Naive thymus-derived CD8-positive, alpha-beta T cell (primary cell): Measurements from ENCODE around the gene NRXN2. TPM values are rescaled to one million over a fixed set of nuclear protein-coding genes. Genes with fewer than 3 reads are reported as not detected.

Experiments used
- ATAC-seq, 2 donors: fragments of 150-1000 bp; cut with Tn5 transposase in 1 of 2; sonication (Bioruptor Pico), chemical (Tn5 transposase) in 1 of 2; 1 replicate in 1 of 2; 2 replicates in 1 of 2; pipeline ENCODE4 v1.10.0; 2021; ENCODE audit warnings: mild to moderate bottlenecking in 2 of 2, moderate library complexity in 2 of 2
- POLR2A ChIA-PET: fragments of 350-600 bp; sonication (Branson Sonifier 250); formaldehyde crosslinking; loops from one replicate; lab custom pipeline; 2021; ENCODE audit warnings: antibody characterized with exemption; lab: Charles Lee
- DNase-seq, 10 donors: peaks; one replicate each; pipeline versions ENCODE4 v3.0.0 to v3.0.0-alpha.2; 2020 to 2022
- H3K27ac Mint-ChIP-seq, 10 donors: one replicate each; pipeline ENCODE4 v1.8.0; 2020 to 2022; ENCODE audit warnings: mild to moderate bottlenecking in 10 of 10, mixed read lengths in 10 of 10, moderate library complexity in 4 of 10, inconsistent platforms in 1 of 10
- H3K27me3 Mint-ChIP-seq, 5 donors: one replicate each; pipeline ENCODE4 v1.8.0; 2021 to 2022; ENCODE audit warnings: mixed read lengths in 5 of 5
- H3K36me3 Mint-ChIP-seq, 3 donors: one replicate each; pipeline ENCODE4 v1.8.0; 2020 to 2022; ENCODE audit warnings: mixed read lengths in 3 of 3, mild to moderate bottlenecking in 2 of 3, inconsistent platforms in 1 of 3
- H3K4me1 Mint-ChIP-seq, 4 donors: one replicate each; pipeline ENCODE4 v1.8.0; 2021 to 2022; ENCODE audit warnings: mixed read lengths in 4 of 4
- H3K4me3 Mint-ChIP-seq, 10 donors: one replicate each; pipeline ENCODE4 v1.8.0; 2020 to 2022; ENCODE audit warnings: mild to moderate bottlenecking in 10 of 10, mixed read lengths in 10 of 10, moderate library complexity in 6 of 10, inconsistent platforms in 1 of 10
- H3K9me3 Mint-ChIP-seq, 9 donors: one replicate each; pipeline ENCODE4 v1.8.0; 2020 to 2022; ENCODE audit warnings: mixed read lengths in 9 of 9, mild to moderate bottlenecking in 3 of 9, inconsistent platforms in 1 of 9, moderate library complexity in 1 of 9
- polyA plus RNA-seq, 3 donors: library from polyadenylated mRNA; unstranded; fragments of 300-500 nt; fragmentation: Illumina TruSeq; gene quantifications; one replicate each; pipeline ENCODE4 v1.2.3, GENCODE V29; 2021
- total RNA-seq, 8 experiments: library from RNA in 2 of 8; stranded (reverse) in 2 of 8; gene quantifications; one replicate each; pipeline ENCODE4 v1.2.3 and lab custom pipeline; 2021 to 2026

The NRXN2 gene
- total and polyA plus RNA-seq, 5 experiments from 2014 or later, result 0.21 TPM; not detected in 4

DNA sequence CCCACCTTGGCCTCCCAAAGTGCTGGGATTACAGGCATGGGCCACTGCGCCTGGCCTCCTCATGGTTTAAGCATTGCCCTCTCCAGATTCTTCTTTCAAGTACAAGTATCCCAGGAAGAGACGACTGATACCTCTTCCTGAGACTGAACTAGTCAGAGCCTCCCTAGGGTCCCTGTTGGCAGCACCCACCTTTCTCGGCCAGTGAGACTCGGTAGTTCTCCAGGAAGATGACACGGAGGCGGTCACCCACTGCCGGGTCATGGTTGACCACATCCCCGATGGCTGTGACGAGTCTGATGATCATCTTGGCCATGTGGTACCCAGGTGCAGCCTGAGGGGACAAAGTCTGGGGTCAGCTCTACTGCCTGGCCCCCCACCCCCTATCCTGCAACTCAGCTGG, 28.1 kb upstream of the NRXN2 start:
- POLR2A ChIA-PET, result interaction anchor here (39.5 to 45.2 kb wide), 2 partner anchors 0 to 20 kb away, joined by 2320 read pairs; partner anchors contain the start of genes PYGM, RASGRP2 and SF1
- H3K4me1 Mint-ChIP-seq, result peaks cover 17 to 70% (median 39%) of the 10 kb centered on the region in 4 donors
- no peaks in the 10 kb centered on the region for H3K9me3 Mint-ChIP-seq
- peak overlapping the region in 6 of 10 donors; percentile 76 to 87 (median 81) for H3K27ac Mint-ChIP-seq
- ATAC-seq, result no peak
- no peaks in the 10 kb centered on the region for H3K27me3 Mint-ChIP-seq
- peak overlapping the region in 2 of 10 donors; percentile 3 to 52 for H3K4me3 Mint-ChIP-seq
- peak in 1 of 10 donors; percentile 41 for DNase-seq
- peaks cover 0 to 38% (median 2%) of the 10 kb centered on the region in 3 donors for H3K36me3 Mint-ChIP-seq

DNA sequence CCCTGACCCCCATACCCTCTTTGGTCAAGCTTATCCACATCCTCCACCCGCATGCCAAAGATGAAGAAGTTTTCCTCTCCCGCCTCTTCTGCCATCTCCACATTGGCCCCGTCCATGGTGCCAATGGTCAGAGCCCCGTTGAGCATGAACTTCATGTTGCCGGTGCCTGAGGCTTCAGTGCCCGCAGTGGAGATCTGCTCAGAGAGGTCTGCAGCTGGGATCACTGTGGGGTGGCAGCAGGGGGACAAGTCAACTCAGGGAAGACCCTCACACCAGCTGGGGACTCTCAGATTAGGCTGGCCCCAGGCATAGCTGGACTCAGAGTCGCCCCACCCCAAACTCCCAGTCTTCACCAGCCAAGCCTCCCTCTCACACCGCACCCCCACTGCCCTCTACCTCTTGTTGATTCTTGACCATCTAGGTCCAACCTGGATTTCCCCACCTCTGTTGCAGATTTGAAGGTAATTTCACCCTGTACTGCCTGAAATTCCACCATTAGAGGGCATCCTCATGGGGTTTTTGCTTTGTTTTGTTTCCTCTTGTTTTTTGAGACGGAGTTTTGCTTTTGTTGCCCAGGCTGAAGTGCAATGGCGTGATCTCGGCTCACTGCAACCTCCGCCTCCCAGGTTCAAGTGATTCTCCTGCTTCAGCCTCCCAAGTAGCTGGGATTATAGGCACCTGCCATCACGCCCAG, 27.5 kb upstream of the NRXN2 start:
- H3K4me1 Mint-ChIP-seq, result peaks cover 18 to 67% (median 41%) of the 10 kb centered on the region in 4 donors
- no peaks in the 10 kb centered on the region for H3K27me3 Mint-ChIP-seq
- H3K4me3 Mint-ChIP-seq, result peak overlapping the region in 4 of 10 donors; percentile 3 to 52 (median 48)
- ATAC-seq, result no peak
- H3K36me3 Mint-ChIP-seq, result peaks cover 0 to 38% (median 2%) of the 10 kb centered on the region in 3 donors
- DNase-seq, result peak in 2 of 10 donors; percentile 32 to 41
- POLR2A ChIA-PET, result interaction anchor here (45.2 kb wide), 1 partner anchor 20 kb away, joined by 2320 read pairs; the partner anchor contains the start of genes PYGM and SF1
- no peaks in the 10 kb centered on the region for H3K9me3 Mint-ChIP-seq
- H3K27ac Mint-ChIP-seq, result peak overlapping the region in 9 of 10 donors; percentile 30 to 87 (median 79)

DNA sequence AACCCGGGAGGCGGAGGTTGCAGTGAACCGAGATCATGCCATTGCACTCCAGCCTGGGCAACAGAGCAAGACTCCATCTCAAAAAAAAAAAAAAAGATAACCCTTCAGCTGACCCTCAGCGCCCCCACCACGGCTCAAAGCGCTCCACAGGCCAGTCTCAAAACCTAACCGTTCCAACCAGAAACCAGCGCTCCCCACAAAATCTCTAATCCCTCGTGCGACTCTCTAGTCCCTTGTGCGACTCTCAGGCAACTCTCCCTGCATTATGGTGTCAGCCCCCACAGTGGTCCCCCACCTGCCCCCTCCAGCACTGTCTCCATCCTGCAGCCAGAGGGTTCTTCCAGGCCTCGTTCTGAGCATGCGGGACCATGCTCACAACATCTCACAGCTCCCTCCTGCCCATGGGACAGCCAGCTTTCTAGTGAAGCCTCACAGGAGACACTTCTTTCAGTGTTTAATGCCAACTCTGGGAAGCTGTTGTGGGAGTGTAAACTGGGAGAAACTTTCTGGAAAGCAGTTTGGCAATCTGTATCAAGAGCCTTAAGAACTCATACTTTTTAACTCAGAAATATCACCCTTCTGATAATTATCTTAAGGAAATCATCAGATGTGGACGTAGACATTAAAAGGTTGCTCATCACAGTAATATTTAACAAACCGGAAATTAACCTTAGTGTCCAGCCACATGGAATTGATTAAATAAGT, 25.1 kb upstream of the NRXN2 start:
- ATAC-seq (no peak), DNase-seq (peak in 1 of 10 donors; percentile 38)
- peaks cover 0 to 35% (median 2%) of the 10 kb centered on the region in 3 donors for H3K36me3 Mint-ChIP-seq
- peaks cover 28 to 50% (median 39%) of the 10 kb centered on the region in 4 donors for H3K4me1 Mint-ChIP-seq
- peak overlapping the region; percentile 75 to 99 (median 90) for H3K27ac Mint-ChIP-seq
- POLR2A ChIA-PET, result interaction anchor here (6.4 to 45.2 kb wide), 2 partner anchors 23 to 53 kb away, joined by 88 to 2320 read pairs; partner anchors contain the start of genes MAP4K2, PYGM and SF1
- H3K27me3 Mint-ChIP-seq, result peaks cover 0 to 2% (median 0%) of the 10 kb centered on the region in 5 donors
- peak overlapping the region in 6 of 10 donors; percentile 12 to 70 (median 53) for H3K4me3 Mint-ChIP-seq
- peaks cover 0 to 2% (median 0%) of the 10 kb centered on the region in 9 donors for H3K9me3 Mint-ChIP-seq

DNA sequence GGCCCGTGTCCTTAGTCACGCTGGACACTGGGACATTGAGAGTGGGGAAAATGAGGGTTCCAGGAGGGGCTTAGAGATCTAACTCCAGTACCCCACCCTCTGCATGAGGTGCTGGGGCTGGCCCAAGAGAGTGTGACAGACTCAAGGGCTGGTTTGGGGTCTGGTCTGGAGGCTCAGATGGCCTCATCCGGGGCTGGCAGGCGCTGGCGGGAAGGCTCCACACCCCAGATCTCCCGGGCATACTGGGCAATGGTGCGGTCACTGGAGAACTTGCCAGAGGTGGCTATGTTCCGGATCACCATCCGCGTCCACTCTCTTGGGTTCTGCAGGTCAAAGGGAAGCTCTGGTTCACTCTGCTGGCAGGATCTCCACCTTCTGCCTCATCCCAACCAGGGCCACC, 23.5 kb upstream of the NRXN2 start:
- Mint-ChIP-seq H3K27ac (peak overlapping the region; percentile 88 to 100 (median 98)), H3K36me3 (peaks cover 0 to 27% (median under 1%) of the 10 kb centered on the region in 3 donors), H3K27me3 (peaks cover 0 to 2% (median 0%) of the 10 kb centered on the region in 5 donors), H3K9me3 (peaks cover 0 to 2% (median 0%) of the 10 kb centered on the region in 9 donors), H3K4me1 (peaks cover 27 to 47% (median 39%) of the 10 kb centered on the region in 4 donors), H3K4me3 (peak overlapping the region; percentile 53 to 99 (median 68))
- DNase-seq (no peak), ATAC-seq (no peak)
- POLR2A ChIA-PET, result interaction anchor here (1.7 to 45.2 kb wide), 5 partner anchors 24 to 105 kb away, joined by 4 to 2320 read pairs (median 46); partner anchors contain the start of genes MAP4K2, MEN1, PYGM and SF1

DNA sequence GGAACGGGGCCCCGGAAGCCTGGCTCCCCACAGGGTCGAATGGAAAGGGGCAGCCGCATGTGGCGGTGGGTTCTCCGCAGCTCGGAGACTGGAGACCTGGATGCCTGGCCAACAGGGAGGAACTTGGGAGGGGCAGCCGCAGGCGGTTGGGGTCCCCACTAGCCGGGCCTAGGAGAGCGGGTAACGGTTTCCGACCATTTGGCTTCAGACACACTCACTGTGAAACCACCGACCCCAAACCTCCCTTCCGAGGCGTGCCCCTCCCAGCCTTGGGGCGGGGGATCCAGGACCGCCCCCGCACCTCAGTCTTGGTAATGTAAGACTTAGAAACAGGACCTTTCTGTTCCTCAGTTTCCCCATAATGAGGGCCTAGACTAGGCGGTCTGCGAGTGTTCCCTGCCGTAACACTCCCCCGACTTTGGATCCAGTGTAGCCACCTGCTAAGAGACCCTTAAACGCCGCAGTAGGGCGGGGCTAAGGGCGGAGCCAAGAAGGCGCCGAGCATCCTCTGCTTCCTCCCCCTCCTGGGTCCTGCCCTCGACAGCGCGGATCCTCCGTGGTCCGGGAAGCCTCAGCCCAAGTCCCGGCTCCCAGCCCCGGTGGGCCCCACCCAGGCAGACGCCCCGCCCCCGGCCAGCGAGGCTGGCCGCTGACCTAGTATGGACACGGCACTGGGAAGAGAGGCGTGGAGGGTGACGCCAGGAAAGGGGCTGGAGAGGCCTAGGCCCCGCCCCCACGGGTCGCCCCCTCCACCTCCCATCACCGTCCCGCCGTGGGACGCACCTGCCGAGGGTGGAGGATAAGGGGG, 22.7 kb upstream of the NRXN2 start:
- Mint-ChIP-seq H3K27me3 (peaks cover 0 to 2% (median 0%) of the 10 kb centered on the region in 5 donors), H3K36me3 (peaks cover 0 to 32% (median 0%) of the 10 kb centered on the region in 3 donors), H3K4me3 (peak overlapping the region; percentile 86 to 100 (median 96)), H3K9me3 (peaks cover 0 to 2% (median 0%) of the 10 kb centered on the region in 9 donors), H3K27ac (peak overlapping the region; percentile 96 to 100 (median 99)), H3K4me1 (peaks cover 27 to 48% (median 40%) of the 10 kb centered on the region in 4 donors)
- ATAC-seq (peak; percentile 44 to 45), DNase-seq (peak; percentile 70 to 96 (median 82))
- POLR2A ChIA-PET, result interaction anchor here (0.5 to 45.2 kb wide), 29 partner anchors 10 to 1890 kb away, joined by 3 to 2320 read pairs (median 9); partner anchors contain the start of genes BAD, CDC42BPG, EHD1 and FAU

DNA sequence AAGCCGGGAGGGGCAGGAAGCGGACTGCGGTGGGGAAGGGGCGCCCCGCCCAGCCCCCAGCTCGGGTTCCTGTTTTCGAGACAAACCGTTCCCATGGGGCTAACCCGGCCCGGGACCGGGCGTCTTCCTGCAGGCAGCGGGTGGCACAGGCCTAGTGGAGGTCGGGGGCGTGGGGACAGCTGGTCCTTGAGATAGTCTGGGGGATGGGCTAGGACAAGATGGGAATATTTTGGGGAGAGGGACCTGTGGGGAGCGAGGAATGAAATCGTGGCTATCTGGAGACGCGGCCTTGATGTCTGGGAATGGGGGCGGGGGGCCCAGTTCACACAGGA, 22.2 kb upstream of the NRXN2 start:
- H3K27ac Mint-ChIP-seq, result peak overlapping the region; percentile 96 to 100 (median 99)
- H3K9me3 Mint-ChIP-seq, result peaks cover 0 to 2% (median 0%) of the 10 kb centered on the region in 9 donors
- DNase-seq (peak in 9 of 10 donors; percentile 72 to 97 (median 90)), ATAC-seq (peak; percentile 38 to 43)
- H3K4me3 Mint-ChIP-seq, result peak overlapping the region; percentile 86 to 100 (median 96)
- POLR2A ChIA-PET, result interaction anchor here (0.6 to 45.2 kb wide), 33 partner anchors 9 to 1905 kb away, joined by 3 to 2320 read pairs (median 7); partner anchors contain the start of genes BAD, CDC42BPG, EHD1 and FAU
- peaks cover 28 to 48% (median 39%) of the 10 kb centered on the region in 4 donors for H3K4me1 Mint-ChIP-seq
- H3K36me3 Mint-ChIP-seq, result peaks cover 0 to 32% (median 3%) of the 10 kb centered on the region in 3 donors
- H3K27me3 Mint-ChIP-seq, result peaks cover 0 to 2% (median 0%) of the 10 kb centered on the region in 5 donors

DNA sequence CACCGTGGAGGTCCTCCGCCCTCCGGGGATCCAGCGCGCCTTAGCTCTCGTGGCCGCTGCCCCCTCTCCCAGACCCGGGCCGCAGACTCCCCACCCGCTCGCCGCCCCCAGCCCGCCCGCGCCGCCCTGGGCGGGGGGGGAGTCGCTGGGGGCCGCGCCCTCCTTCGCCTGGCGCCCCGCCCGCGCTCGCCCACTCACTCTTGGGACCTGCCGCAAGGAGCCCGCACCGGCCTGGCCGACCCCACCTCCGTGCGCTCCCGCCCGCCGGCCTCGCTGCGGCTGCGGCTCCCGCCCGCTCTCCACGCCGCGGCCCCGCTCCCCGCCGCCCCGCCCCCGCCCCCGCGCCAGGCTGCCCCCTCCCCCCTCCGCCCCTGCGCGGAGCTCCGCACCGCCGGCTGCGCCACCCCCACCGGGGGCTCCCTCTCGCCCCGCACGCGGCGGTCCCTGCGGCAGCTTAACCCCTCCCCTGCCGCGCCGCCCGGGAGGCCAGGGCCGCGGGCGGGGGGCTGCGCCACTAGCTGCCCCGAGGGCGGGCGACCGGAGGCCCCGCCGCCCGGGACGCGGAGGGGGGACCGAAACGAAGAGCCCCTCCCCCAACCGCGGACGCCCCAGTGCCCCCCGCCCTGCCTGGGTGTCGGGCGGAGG, 21.7 kb upstream of the NRXN2 start:
- H3K27ac Mint-ChIP-seq, result peak overlapping the region; percentile 94 to 100 (median 100)
- H3K9me3 Mint-ChIP-seq, result peaks cover 0 to 2% (median 0%) of the 10 kb centered on the region in 9 donors
- peaks cover 0 to 32% (median 3%) of the 10 kb centered on the region in 3 donors for H3K36me3 Mint-ChIP-seq
- H3K4me3 Mint-ChIP-seq, result peak overlapping the region; percentile 90 to 100 (median 98)
- POLR2A ChIA-PET, result interaction anchor here (0.6 to 45.2 kb wide), 41 partner anchors 9 to 1905 kb away, joined by 3 to 2320 read pairs (median 6); partner anchors contain the start of genes BAD, CDC42BPG, EHD1 and FAU
- H3K4me1 Mint-ChIP-seq, result peaks cover 26 to 51% (median 41%) of the 10 kb centered on the region in 4 donors
- DNase-seq (peak in 6 of 10 donors; percentile 37 to 75 (median 53)), ATAC-seq (peak; percentile 1 to 8)
- H3K27me3 Mint-ChIP-seq, result peaks cover 0 to 2% (median 0%) of the 10 kb centered on the region in 5 donors

DNA sequence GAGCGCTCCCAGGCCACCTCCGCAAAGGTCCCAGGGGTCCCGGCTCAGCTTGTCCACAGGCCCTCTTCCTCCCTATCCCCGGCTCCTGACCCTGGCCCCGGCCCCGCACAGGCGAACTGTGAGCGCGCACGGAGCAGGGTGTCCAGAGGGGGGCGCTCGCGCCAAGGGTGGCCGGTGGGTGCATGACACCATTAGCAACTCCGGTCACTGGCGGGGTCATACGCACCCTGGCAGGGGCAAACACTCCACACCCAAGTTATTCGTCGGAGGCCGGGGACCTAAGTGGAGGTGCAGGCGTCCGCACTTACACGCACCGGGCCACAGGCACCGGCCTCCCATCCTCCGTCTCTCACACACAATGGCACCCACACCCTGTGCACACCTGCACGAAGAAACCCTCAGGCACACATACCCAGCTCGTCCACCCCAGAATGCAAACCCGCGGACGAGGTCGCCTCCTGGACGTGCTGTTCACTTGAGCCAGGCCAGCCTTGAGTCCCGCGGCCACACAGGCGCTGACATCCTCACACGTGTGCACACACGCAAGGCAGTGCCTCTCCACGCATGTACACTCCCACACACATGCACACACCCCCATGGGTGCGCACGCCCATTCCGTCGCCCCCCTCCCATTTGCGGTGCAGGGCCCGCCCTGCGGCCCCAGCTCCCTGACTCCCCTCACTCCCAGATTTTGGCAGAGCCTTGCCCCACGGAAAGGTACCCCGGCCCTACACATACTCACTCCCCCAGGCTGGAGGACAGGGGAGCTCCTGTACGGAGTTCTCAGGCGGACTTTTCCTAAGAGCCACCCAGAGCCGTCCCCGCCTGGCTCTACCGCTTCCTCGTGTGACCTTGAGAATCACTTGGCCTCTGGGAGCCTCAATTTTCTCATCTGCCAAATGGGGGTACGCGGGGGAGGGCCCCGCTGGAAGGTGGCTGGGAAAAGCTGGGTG, 20.9 kb upstream of the NRXN2 start, which contains the start of gene RASGRP2:
TSS of gene RASGRP2 (minus strand) at position 552 of the 953 bp plus-strand sequence. CDS start 1,276 bp downstream, outside the sequence.
- Mint-ChIP-seq H3K36me3 (peaks cover 0 to 37% (median 3%) of the 10 kb centered on the region in 3 donors), H3K9me3 (peaks cover 0 to 2% (median 0%) of the 10 kb centered on the region in 9 donors), H3K4me3 (peak within 1 kb of the TSS; percentile 89 to 100 (median 98)), H3K27ac (peak within 1 kb of the TSS; percentile 94 to 100 (median 99)), H3K4me1 (peaks cover 31 to 58% (median 46%) of the 10 kb centered on the region in 4 donors), H3K27me3 (peaks cover 0 to 2% (median 0%) of the 10 kb centered on the region in 5 donors)
- POLR2A ChIA-PET, result interaction anchor here (0.6 to 45.2 kb wide), 43 partner anchors 8 to 1904 kb away, joined by 3 to 2320 read pairs (median 7); partner anchors contain the start of genes BAD, CDC42BPG, EHD1 and FAU
- ATAC-seq (peak; percentile 45 to 58), DNase-seq (peak; percentile 84 to 95 (median 91))

DNA sequence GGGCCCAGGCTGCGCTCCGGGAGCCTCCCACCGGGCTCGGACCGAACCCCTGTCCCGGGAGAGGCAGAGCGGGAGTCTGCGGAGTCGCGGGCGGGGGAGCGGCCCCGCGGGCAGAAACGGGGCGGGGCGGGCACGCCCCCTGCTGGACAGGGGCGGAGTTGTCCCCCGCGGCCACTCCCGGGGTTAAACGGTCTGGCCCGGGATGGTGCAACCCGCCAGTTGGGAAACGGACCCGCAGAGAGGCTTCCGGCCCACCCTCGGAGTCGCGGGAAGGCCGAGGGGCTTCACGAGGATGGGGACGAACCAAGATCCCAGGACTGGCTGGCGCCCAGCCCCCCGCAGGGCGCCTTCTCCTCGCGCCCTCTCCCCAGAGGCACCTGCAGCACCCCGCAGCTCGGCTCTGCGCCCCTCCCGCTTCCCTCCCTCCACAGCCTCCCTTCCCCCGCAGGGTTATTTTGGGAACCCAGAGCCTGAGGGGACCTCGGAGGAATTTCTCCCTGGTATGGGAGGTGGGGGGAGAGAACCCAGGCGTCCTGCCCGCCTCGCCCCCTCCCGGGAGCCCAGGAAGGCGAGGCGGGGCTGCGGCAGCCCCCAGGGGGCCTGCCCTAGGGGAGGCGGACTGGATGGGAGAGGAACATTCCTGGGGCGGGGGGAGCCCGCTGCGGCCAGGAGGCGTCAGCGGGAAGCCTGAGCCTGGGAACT, 20.0 kb upstream of the NRXN2 start:
- H3K27me3 Mint-ChIP-seq, result peaks cover 0 to 2% (median 0%) of the 10 kb centered on the region in 5 donors
- H3K36me3 Mint-ChIP-seq, result peaks cover 0 to 39% (median 3%) of the 10 kb centered on the region in 3 donors
- peak; percentile 57 to 91 (median 78) for DNase-seq
- peak overlapping the region in 7 of 10 donors; percentile 90 to 99 (median 98) for H3K27ac Mint-ChIP-seq
- H3K9me3 Mint-ChIP-seq, result peaks cover 0 to 2% (median 0%) of the 10 kb centered on the region in 9 donors
- peak; percentile 7 to 11 for ATAC-seq
- peak overlapping the region in 8 of 10 donors; percentile 89 to 100 (median 99) for H3K4me3 Mint-ChIP-seq
- POLR2A ChIA-PET, result interaction anchor here (0.8 to 45.2 kb wide), 20 partner anchors 7 to 756 kb away, joined by 3 to 2320 read pairs (median 12); partner anchors contain the start of genes CDC42BPG, EHD1, MALAT1 and MAP4K2
- peaks cover 29 to 54% (median 44%) of the 10 kb centered on the region in 4 donors for H3K4me1 Mint-ChIP-seq
